Ectodermal cell (in vitro differentiated cells): ENCODE measurements around the gene ZFYVE19.
"Not testable (repeated sequence)": the region's sequence is repeated elsewhere in the genome, so short reads cannot be mapped to it uniquely, and the experiment has no call there.

ENCODE experiments used
- H3K27ac ChIP-seq: 2 replicates; pipeline ENCODE4 v1.7.0; 2013; ENCODE audit warnings: mild to moderate bottlenecking, low read depth, low read length; ENCODE audit not compliant: insufficient read depth, poor library complexity, severe bottlenecking
- H3K27me3 ChIP-seq: 2 replicates; pipeline ENCODE4 v1.7.0; 2013; ENCODE audit warnings: mild to moderate bottlenecking, low read length; ENCODE audit not compliant: insufficient read depth, control insufficient read depth, poor library complexity, severe bottlenecking
- H3K36me3 ChIP-seq: one replicate; pipeline ENCODE4 v1.7.0; 2013; ENCODE audit warnings: low read length; ENCODE audit not compliant: control insufficient read depth, insufficient read depth
- H3K4me1 ChIP-seq: one replicate; pipeline ENCODE4 v1.7.0; 2013; ENCODE audit warnings: low read length; ENCODE audit not compliant: control insufficient read depth, insufficient read depth
- H3K4me3 ChIP-seq: 2 replicates; pipeline ENCODE4 v1.7.0; 2013; ENCODE audit warnings: low read depth, low read length, control low read depth; ENCODE audit not compliant: insufficient read depth
- H3K9me3 ChIP-seq: 2 replicates; pipeline ENCODE4 v1.7.0; 2013; ENCODE audit warnings: mild to moderate bottlenecking, low read length, moderate library complexity; ENCODE audit not compliant: control insufficient read depth
- WGBS, 2 experiments: methylation state at CpG; one replicate each; pipeline ENCODE4 v1.1.7; 2013; ENCODE audit warnings: missing lambda C conversion rate in 2 of 2; 5-methylcytosine and 5-hydroxymethylcytosine counted together

Gene ZFYVE19

GRCh38 chr15:40857601-40858341, 50.9 kb downstream of the ZFYVE19 start:
- no peaks in the 10 kb centered on the region for H3K36me3 ChIP-seq
- no peaks in the 10 kb centered on the region for H3K9me3 ChIP-seq
- H3K27me3 ChIP-seq, result no peaks in the 10 kb centered on the region
- peaks cover 6% of the 10 kb centered on the region for H3K4me1 ChIP-seq
- WGBS, 2 experiments, result 51 to 55% methylated on average over 15 of the region's 15 CpGs
- H3K4me3 ChIP-seq, result no peak overlapping the region
- no peak overlapping the region for H3K27ac ChIP-seq

GRCh38 chr15:40858706-40859105, 51.8 kb downstream of the ZFYVE19 start:
- no peaks in the 10 kb centered on the region for H3K36me3 ChIP-seq
- no peaks in the 10 kb centered on the region for H3K27me3 ChIP-seq
- no peak overlapping the region for H3K27ac ChIP-seq
- H3K4me3 ChIP-seq, result no peak overlapping the region
- 80 to 85% methylated on average over 10 of the region's 10 CpGs for WGBS, 2 experiments
- H3K9me3 ChIP-seq, result no peaks in the 10 kb centered on the region
- H3K4me1 ChIP-seq, result peaks cover 6% of the 10 kb centered on the region

- peaks cover 6% of the 10 kb centered on the region for H3K4me1 ChIP-seq
- whole genome bisulfite sequencing, 2 experiments, result 50 to 51% methylated on average over 18 of the region's 18 CpGs
- no peaks in the 10 kb centered on the region for H3K9me3 ChIP-seq
- no peak overlapping the region for H3K27ac ChIP-seq
- no peak overlapping the region for H3K4me3 ChIP-seq
- H3K36me3 ChIP-seq, result no peaks in the 10 kb centered on the region
- H3K27me3 ChIP-seq, result no peaks in the 10 kb centered on the region
Measured at GRCh38 chr15:40859206-40859851, 52.4 kb downstream of the ZFYVE19 start.

DNA sequence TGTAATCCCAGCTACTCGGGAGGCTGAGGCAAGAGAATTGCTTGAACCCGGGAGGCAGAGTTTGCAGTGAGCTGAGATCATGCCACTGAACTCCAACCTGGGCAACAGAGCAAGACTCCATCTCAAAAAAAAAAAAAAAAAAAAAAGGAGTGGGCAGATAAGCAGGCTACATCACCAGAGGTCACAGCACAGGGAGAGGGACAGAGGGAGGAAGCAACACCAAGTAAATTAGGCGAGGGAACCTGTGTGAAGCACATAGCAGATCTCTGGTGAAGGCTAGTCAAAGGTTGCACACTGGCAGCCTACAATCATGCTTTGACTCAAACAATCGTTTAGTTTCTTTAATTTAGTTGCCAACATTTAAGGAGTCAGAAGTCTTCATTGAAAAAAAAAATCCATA, 54.3 kb downstream of the ZFYVE19 start:
- not testable (repeated sequence) for H3K27me3 ChIP-seq, H3K36me3 ChIP-seq, H3K4me1 ChIP-seq, H3K4me3 ChIP-seq, H3K27ac ChIP-seq, H3K9me3 ChIP-seq
- 89 to 91% methylated on average over 4 of the region's 4 CpGs for WGBS, 2 experiments

DNA sequence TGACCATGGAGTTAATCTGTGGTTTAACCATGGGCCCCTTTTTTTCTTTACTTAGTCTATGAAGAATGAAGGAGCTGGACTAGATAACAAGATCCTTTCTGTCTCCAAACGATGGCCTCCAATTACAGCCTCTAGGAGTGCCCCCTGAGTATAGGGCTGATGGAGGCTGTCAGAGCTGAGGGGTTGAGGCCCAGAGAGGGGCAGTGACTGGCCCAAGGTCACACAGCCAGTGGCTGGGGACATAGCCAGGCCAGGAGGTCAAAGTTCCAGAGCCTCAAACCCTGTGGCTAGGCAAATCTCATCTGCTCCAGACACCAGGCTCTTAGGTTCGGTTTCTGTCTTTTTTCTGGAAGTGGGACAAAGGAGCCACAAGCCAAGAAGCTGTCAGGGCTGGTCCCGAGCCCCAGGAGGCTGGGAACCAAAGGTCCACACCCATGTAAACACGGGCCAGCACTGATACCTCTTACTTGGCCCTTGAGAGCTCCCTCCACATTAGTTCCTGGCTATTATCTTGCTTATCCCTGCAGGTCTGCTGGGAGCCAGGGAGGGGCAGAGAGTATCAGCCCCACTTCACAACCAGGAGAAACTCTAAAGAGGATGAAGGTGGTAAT, 56.9 kb downstream of the ZFYVE19 start:
- 87 to 88% methylated on average over 4 of the region's 4 CpGs for WGBS, 2 experiments

More for the DNA sequence above, 56.9 kb downstream of the ZFYVE19 start:
- no peaks in the 10 kb centered on the region for H3K4me1 ChIP-seq
- H3K36me3 ChIP-seq, result no peaks in the 10 kb centered on the region
- H3K4me3 ChIP-seq, result no peak overlapping the region
- H3K27ac ChIP-seq, result no peak overlapping the region
- H3K27me3 ChIP-seq, result no peaks in the 10 kb centered on the region
- H3K9me3 ChIP-seq, result no peaks in the 10 kb centered on the region
